B cell (primary cell): ENCODE results near the gene PAPPA.

Experiments used
- EZH2 ChIP-seq: IDR thresholded peaks from 2 replicates; pipeline ENCODE4 v1.6.1; 2012; ENCODE audit warnings: borderline replicate concordance, low read depth, mild to moderate bottlenecking, moderate library complexity, low read length; ENCODE audit not compliant: insufficient read depth, poor library complexity, severe bottlenecking
- TF ChIP-seq, protein P1 (sequence below): fragments of 200-600 bp; IDR thresholded peaks from one replicate; pipeline ENCODE4 v1.8.0; 2022; ENCODE audit warnings: antibody characterized with exemption, mild to moderate bottlenecking

DNA sequence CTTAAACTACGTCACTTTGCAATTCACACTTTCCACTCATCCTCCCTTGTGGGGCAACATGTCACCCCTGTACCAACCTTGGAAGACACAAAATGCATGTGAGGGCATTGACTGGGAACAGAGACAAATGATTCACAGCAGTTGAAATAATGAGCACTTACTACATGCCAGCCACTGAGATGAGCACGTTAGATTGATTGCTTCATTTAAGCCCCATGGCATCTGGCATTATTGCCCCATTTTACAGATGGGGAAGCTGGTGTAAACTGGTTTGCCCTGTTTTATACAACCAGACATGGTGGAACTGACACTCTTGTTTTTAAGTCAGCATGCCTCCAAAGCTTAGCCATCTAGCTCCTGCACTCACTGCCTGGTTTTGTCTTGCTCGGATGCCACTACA is 204.7 kb downstream of the PAPPA start:
- TF ChIP-seq, protein P1, sequence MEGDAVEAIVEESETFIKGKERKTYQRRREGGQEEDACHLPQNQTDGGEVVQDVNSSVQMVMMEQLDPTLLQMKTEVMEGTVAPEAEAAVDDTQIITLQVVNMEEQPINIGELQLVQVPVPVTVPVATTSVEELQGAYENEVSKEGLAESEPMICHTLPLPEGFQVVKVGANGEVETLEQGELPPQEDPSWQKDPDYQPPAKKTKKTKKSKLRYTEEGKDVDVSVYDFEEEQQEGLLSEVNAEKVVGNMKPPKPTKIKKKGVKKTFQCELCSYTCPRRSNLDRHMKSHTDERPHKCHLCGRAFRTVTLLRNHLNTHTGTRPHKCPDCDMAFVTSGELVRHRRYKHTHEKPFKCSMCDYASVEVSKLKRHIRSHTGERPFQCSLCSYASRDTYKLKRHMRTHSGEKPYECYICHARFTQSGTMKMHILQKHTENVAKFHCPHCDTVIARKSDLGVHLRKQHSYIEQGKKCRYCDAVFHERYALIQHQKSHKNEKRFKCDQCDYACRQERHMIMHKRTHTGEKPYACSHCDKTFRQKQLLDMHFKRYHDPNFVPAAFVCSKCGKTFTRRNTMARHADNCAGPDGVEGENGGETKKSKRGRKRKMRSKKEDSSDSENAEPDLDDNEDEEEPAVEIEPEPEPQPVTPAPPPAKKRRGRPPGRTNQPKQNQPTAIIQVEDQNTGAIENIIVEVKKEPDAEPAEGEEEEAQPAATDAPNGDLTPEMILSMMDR = no peak
- no peak for TF ChIP-seq EZH2
